Stimulated activated CD8-positive, alpha-beta memory T cell treated with anti-CD3 and anti-CD28 coated beads, Interleukin-4, amount 100 ng/mL, for 4 hours (primary cell): ENCODE results near the gene PEAK1.

Experiments
- DNase-seq, 2 donors: peaks; one replicate each; pipeline ENCODE4 v3.0.0-alpha.2; 2020; ENCODE audit warnings: low read depth in 2 of 2, low spot score in 1 of 2

The PEAK1 gene

GRCh38 chr15:77098572-77098971 is 321.3 kb downstream of the PEAK1 start:
- DNase-seq: no peak

- DNase-seq: no peak
These were observed 322.0 kb downstream of the PEAK1 start for GRCh38 chr15:77097921-77098320.

- no peak for DNase-seq
These were observed 322.6 kb downstream of the PEAK1 start for GRCh38 chr15:77097248-77097721.

GRCh38 chr15:77096541-77096940 is 323.4 kb downstream of the PEAK1 start:
- DNase-seq: no peak

GRCh38 chr15:77096138-77096537 is 323.8 kb downstream of the PEAK1 start:
- DNase-seq: no peak

GRCh38 chr15:77094397-77095030 is 325.4 kb downstream of the PEAK1 start:
- DNase-seq: no peak

- DNase-seq: no peak
These were observed 326.5 kb downstream of the PEAK1 start for GRCh38 chr15:77093436-77093835.

GRCh38 chr15:77091097-77091496 is 328.8 kb downstream of the PEAK1 start:
- no peak for DNase-seq

GRCh38 chr15:77087213-77087612 is 332.7 kb downstream of the PEAK1 start:
- DNase-seq: no peak

GRCh38 chr15:77085297-77085696 is 334.6 kb downstream of the PEAK1 start:
- DNase-seq: no peak

GRCh38 chr15:77084436-77084835 is 335.5 kb downstream of the PEAK1 start:
- no peak for DNase-seq

GRCh38 chr15:77083381-77084160 is 336.3 kb downstream of the PEAK1 start:
- no peak for DNase-seq

- DNase-seq: no peak
These were observed 337.9 kb downstream of the PEAK1 start for GRCh38 chr15:77081971-77082370.

- no peak for DNase-seq
These were observed 343.5 kb downstream of the PEAK1 start for GRCh38 chr15:77076323-77076915.

- no peak for DNase-seq
These were observed 344.4 kb downstream of the PEAK1 start for GRCh38 chr15:77075528-77075927.

GRCh38 chr15:77074350-77074749 is 345.6 kb downstream of the PEAK1 start:
- no peak for DNase-seq

GRCh38 chr15:77071305-77072223 is 348.3 kb downstream of the PEAK1 start:
- DNase-seq: no peak

- DNase-seq: peak; percentile 82 to 86
These were observed 349.2 kb downstream of the PEAK1 start, which contains the start of gene TSPAN3 for GRCh38 chr15:77070495-77071304. Gene TSPAN3 (minus strand): TSS chr15:77071109. CDS start chr15:77070954, 155 bp downstream.

GRCh38 chr15:77070180-77070494 is 349.8 kb downstream of the PEAK1 start:
- no peak for DNase-seq

- no peak for DNase-seq
These were observed 350.3 kb downstream of the PEAK1 start for GRCh38 chr15:77069521-77070121.
